H1 (cell line): Measurements from ENCODE around the gene BCHE. TPM values are rescaled to one million over a fixed set of nuclear protein-coding genes. Genes with fewer than 3 reads are reported as not detected.

ENCODE experiments used
- CREB1 ChIP-seq: IDR thresholded peaks from 2 replicates; pipeline ENCODE4 v1.6.1; 2012; ENCODE audit warnings: inconsistent platforms
- KDM1A ChIP-seq: fragments of 200-600, 300-600 bp; sonication (generic); IDR thresholded peaks from 2 replicates; pipeline ENCODE4 v1.7.1; 2016; ENCODE audit warnings: mild to moderate bottlenecking, low read length, borderline replicate concordance
- RNF2 ChIP-seq: fragments of 200-900, 300-1000 bp; sonication (generic); IDR thresholded peaks from 2 replicates; pipeline ENCODE4 v1.7.1; 2016; ENCODE audit warnings: borderline replicate concordance, low read depth, mild to moderate bottlenecking, antibody characterized with exemption, low read length; ENCODE audit not compliant: poor library complexity, severe bottlenecking; ENCODE audit errors: missing control alignments
- RXRA ChIP-seq: IDR thresholded peaks from 2 replicates; pipeline ENCODE4 v1.6.1; 2011; ENCODE audit warnings: low read depth, mild to moderate bottlenecking, low read length, moderate library complexity; ENCODE audit not compliant: insufficient read depth
- SIX5 ChIP-seq: IDR thresholded peaks from 2 replicates; pipeline ENCODE4 v1.6.1; 2011; ENCODE audit warnings: mild to moderate bottlenecking, low read depth, low read length
- TAF1 ChIP-seq: IDR thresholded peaks from 2 replicates; pipeline ENCODE4 v1.6.1; 2011; ENCODE audit warnings: mild to moderate bottlenecking, low read depth, low read length
- YY1 ChIP-seq: IDR thresholded peaks from 2 replicates; pipeline ENCODE4 v1.6.1; 2011; ENCODE audit warnings: low read depth, mild to moderate bottlenecking, low read length
- polyA plus RNA-seq, 7 experiments: library from polyadenylated mRNA; depleted of rRNA in 3 of 7; stranded (reverse) in 5 of 7; unstranded in 2 of 7; fragments of >200 nt in 5 of 7; fragments of 200-250 nt in 2 of 7; gene quantifications; 1 replicate in 5 of 7; 2 replicates in 1 of 7; 4 replicates in 1 of 7; pipeline versions ENCODE4 v1.2.1 to v1.2.3, GENCODE V29; 2011 to 2013; ENCODE audit warnings: missing spikeins in 2 of 7, mixed read lengths in 2 of 7
- total RNA-seq: library from RNA; stranded (reverse); fragmentation: NEBNext Ultra II Directional; extraction: Animal tissue kit (Norgen Biotek cat#: 25700); gene quantifications from 2 replicates; pipeline ENCODE4 v1.2.1, GENCODE V29; 2021

The BCHE gene
- total and polyA plus RNA-seq, 2 of the 8 experiments (the other 6 are each of a cell fraction or from before 2014, with no cell fraction given) = 0.56 to 1.9 TPM

DNA sequence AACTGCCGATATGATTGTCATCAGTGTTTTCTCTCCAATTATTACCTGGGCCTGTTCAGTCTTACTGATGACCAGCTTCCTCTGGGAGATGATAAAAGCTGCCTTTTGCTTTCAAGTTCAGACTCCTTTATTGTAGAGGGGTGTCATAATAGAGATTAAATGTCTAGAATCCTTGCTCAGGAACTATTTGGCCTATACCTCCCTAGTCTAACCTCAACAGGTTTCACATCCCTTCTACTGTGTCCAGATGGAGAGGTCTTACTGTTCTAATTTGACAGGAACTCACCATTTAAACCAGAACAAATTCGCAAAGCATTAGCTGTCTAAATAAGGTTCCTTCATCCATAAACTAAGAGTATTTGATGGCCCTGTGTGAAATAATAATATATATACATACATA lies 88.0 kb downstream of the BCHE start (continued):
- TF ChIP-seq SIX5 = no peak
- no peak for TF ChIP-seq YY1
- no peak for TF ChIP-seq TAF1
- TF ChIP-seq CREB1 = no peak
- no peak for TF ChIP-seq RXRA
- TF ChIP-seq KDM1A = no peak
- TF ChIP-seq RNF2 = no peak
